OCI-M1 (cell line): ENCODE results near the gene RXRA.

ENCODE experiments used
- DNase-seq: peaks from one replicate; lab custom pipeline; 2025; lab: John Stamatoyannopoulos, UW

Gene RXRA

DNA sequence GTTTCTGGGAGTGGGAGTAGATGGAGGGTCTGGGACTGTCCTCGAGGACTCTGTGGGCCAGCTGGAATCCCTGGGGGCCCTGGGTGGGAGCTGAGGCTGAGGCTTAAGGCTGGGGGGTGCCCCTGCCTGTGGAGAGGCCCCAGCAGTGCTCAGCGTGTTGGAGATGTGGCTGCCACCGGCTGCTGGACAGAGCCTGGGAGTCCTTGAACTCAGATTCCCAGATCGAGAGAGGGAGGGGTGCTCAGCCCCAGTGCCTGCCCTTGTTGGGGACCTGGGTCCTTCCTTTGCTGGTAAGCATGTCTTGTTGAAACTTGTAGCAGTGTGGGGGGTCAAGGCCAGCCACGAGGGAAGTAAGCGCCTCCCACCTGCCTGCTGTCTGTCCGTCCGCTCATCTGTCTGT lies 10.7 kb downstream of the RXRA start:
- no peak for DNase-seq

DNA sequence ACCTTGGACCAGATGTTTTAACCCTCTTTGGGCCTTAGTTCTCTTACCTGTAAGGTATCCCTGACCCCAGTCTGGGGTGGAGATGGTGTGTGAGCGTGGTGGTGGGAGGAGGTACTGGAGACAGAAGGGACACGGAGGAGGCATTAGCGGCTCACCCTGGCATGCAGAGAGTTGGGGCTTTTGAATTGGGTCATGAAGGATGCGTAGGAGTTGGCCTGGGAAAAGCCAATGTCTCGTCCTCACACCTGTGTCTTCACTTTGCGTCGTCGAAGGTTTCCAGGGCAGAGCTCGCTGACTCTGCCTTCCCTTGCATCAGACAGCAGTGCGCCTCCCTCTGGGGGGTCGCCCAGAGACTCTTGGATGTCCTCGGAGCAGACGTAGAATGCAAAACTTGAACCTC lies 11.2 kb downstream of the RXRA start:
- no peak for DNase-seq

DNA sequence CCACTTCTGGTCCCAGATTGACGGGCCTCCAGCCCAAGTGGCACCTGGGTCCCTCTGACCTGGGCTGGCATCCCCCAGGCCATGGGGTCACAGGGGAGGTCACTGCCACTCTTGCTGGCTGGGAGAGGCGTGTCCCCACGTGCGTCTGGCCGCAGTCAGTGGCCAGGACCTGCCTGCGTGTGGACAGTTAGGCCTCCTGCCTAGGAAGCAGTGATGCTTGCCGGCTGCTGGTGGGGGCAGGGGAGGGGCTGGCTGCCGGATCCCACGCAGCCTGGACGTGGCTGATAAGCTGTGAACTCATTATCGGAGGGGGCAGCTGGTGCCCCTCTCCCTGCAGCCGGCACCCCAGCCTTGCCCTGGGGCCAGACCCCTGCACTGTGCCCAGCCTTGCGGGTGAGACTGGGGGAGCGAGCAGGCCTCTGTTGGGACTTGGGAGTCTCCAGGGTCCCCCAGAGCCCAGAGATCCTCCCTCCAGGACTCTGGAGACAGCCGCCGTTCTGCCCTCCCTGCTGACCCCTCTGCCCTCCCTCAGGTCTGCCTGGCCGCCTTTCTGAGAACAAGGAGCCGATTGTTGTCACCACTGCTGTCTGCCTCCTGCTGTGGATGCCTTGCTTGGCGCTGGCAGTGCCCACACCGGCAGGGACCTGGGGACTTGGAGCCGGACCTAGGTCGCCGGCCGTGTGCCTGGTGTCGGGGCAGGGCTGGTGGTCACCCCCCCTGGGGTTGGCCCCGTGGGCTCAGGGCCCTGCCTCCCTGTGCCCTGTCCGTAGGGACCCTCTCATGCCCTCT lies 12.3 kb downstream of the RXRA start:
- DNase-seq: peak; percentile 93

DNA sequence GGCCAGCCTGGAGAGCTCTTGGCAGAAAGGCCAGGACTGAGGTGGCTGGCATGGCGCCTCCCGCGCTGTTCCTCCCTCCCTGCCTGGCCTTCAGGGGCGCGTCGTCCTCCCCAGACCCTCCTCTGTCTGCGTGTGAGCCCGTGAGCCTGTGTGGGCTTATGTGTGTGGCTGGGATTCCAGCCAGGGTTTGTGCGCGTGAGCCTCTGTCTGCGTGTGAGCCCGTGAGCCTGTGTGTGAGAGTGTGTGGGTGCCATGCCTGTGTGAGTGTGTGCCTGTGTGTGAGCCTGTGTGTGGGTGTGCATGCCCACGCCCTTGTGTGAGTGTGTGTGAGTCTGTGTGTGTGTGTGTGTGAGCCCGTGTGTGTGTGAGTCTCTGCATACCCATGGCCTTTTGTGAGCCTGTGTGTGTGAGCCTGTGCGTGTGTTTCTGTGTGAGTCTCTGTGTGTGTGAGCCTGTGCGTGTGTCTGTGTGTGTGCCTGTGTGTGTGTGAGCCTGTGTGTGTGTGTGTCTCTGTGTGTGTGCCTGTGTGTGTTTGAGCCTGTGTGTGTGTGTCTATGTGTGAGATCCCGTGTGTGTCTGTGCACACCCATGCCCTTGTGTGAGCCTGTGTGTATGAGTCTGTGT lies 13.0 kb downstream of the RXRA start:
- peak; percentile 57 for DNase-seq

DNA sequence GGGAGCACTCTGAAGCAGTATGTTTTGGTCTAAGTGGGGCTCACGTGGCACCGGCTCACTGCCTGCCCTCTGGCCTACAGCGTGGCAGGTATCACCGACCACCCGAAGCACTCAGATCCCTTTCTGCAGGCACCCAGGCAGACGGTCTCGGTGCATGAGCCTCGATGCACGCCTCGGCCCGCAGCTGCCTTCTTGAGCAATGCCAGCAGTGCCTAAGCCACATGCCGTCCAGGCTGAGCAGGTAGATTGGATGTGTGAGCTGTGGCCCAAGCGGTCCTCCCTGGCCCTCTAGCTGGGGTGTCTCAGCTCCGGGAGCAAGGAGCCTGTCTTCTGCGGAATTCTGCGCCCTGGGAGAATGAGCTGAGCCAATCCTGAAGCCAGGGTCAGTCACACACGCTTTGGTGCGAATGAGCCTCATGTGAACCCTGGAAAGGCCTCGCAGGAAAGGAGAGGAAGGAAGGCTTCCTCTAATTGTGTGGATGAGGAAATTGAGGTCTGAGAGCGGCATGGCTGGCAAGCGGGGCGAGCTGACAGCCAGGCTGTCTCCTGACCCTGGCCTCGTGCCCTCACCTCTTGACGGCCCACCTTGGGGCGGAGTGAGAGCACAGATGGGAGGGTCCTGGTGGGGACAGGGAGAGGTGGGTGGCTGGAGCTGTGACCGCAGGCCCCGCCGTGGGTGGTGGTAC lies 14.4 kb downstream of the RXRA start:
- DNase-seq: no peak

DNA sequence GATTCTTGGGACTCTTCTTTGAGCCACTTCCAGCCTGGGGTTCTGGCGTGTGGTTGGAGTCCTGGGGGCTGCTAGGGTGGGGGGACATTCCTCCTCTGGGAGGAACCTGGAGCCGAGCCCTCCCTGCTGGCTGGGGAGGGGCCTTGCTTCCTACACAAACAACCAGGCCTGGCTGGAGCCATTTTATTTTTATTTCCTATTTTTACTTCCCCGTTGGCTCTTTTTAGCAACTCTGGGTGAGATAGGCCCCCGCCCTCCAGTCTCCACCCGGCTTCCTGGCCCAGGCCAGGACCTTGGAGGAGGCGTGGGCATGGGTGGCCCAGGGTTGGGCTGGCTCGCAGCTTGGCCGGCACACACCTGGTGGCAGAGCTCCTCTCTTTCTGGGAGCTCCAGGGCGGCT lies 15.1 kb downstream of the RXRA start:
- DNase-seq: peak; percentile 23

DNA sequence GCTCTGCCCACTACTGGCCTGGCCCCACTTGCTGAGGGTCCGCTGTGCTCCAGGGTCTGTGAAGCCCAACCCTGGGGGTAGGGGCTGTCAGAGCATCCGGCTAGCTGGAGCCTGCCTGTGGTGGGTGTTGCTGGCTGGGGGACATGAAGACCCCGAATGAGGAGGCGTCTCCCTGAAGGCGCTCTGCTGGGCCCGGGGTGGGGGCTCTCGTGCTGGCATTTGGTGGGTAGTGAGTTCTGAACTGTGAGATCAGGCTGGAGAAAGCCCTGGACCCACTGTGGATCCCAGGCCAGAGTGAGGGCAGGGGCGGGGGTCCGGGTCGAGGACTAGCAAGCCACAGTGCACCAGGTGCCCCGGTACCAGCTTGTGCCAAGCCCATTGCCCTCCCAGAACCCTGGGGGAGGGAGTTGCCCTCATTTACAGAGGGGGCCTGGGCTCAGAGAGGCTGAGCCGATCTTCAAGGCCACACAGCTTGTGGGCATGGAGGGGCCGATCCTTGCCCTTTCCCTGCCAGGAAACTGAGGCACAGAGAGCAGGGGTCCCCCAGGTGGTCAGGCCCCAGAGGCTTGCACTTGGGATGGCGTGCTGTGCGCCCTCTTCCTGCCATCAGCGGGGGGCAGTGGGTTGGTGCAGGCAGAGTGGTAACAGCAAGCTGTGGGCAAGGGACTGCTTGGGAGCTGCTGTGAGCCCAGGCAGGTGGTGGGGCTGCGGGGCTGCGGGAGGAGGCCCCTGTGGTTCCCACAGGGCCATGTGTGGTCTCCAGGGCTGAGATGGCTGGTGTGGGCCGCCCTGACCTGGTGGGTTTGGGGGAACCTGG lies 15.9 kb downstream of the RXRA start:
- DNase-seq: no peak

DNA sequence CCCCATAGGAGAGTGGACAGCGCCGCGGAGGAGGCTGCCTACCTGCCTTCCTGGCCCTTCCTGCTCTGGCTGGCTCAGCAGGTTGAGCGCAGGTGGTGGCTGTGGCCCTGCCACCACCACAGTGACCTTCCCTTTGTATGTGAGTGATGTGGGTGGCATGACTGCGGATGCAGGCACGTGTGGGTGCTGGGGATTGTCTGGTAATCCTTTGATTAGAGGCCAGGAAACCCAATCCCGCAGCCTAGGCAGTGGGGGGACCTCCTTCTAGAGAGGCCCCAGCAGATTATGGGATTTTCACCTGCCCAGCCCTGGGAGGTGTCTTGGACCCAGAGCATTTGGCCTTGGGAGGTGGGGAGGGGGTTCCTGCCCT lies 16.5 kb downstream of the RXRA start:
- no peak for DNase-seq

DNA sequence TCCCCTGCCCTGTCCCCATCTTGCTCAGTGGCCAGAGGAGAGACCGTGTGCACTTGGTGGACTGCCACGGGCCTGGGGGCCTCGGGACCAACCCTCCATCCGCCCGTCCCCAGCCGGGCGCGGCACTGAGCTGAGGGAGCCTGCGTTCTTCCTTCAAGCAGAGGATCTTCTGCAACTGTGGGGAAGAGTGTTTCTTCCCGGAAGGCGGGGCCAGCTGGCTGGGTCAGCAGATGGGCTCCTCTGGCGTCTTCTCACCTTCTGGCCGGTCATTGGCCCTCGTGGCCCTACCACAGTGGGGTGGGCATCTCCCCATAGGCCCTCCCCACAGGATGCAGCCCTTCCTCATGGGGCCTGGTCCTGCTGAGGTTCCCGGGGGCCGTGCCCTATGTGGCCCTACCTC lies 17.4 kb downstream of the RXRA start:
- DNase-seq: no peak

DNA sequence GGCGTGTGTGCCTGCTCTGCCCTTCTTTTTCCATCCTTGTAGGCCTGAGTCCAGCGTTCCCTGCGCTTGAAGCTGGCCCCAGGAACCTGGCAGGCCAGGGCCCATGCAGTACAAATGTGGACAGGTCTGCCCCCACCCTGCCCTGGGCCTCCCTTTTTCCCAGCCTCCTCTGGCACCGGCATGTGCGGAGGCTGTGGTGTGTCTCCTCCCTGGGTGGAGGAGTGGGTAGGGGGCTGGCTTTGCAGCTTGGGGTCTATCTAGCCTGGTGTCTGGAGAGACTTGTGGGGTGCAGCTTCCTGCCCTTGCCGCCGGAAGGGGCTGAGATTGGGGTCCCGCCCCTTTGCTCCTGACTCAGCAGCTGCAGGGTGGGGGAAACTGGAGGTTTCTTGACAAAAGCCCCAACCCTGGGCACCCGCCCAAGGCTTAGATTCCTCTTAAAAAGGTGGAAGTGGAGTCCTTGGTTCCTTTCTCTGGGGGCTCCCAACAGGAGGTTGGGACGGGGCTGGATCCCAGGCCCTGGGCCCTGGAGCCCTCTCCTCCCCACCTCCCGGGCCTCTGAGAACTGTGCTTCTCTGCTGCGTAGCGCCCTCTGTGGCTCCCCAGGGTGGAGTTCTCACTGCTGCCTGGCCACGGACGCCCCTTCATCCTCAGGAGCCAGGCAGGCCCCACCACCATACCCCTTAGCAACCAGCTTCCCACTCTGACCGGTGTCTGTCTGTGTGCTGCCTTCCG lies 18.0 kb downstream of the RXRA start:
- DNase-seq: no peak

DNA sequence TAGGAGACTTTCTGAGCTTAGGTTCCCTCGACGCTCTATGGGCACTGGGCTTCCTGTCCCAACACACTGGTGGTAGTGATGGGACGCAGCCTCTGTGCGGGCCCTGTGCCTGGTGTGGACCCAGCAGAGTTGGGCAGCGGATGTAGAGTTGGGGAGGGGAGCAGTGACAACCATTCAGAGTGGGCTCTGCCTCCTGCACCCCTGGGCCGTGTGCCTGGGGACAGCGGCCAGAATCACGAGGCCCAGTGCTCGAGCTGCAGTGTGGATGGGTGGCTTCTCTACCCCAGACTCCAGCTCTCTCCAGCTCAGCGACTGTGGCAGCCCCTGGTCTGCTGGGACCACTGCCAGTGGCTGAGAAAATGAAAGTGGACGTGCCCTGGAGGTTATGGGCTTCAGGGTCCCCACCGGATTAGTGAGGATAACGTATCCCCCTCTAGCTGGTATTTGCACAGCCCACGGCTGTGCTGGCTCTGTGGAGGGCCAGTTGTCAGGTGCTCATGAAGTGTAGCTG lies 18.6 kb downstream of the RXRA start:
- no peak for DNase-seq

DNA sequence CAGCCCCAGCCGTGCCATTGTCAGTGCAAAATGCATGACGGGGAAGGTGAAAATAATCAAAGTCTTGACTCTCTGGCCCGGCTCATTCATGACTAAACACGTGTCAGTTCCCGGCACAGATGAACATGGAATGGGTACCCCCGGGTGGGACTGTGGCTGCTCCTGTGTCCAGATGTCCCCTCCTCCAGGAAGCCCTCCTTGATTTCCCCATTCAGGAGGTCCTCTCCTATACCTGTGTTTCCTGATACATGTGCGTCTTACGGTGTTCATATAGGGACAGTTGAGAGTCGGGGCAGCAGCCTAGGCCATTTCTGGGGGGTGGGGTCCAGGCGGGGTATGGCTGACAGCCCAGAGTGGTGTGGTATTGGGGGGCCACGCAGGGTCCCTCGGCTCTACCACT lies 19.5 kb downstream of the RXRA start:
- no peak for DNase-seq

DNA sequence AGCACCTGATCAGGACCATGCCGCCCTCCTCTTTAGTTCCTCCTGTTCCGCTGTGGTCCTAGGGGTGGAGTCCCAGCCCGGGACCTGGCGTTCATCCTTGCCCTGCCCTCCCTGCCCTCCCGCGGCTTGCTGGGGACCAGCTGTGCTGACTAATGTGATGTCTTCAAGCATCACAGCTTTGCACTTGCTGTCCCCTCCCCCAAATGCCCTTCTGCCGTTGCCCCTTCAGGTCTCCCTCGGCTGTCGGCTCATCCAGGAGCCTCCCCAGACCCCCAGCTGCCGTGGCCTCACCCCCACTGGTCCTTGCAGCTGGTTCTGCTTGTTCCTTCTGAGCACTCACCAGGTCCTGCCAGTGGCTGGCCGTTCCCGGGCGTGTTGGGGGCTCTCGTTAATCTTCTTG lies 19.9 kb downstream of the RXRA start:
- DNase-seq: no peak

DNA sequence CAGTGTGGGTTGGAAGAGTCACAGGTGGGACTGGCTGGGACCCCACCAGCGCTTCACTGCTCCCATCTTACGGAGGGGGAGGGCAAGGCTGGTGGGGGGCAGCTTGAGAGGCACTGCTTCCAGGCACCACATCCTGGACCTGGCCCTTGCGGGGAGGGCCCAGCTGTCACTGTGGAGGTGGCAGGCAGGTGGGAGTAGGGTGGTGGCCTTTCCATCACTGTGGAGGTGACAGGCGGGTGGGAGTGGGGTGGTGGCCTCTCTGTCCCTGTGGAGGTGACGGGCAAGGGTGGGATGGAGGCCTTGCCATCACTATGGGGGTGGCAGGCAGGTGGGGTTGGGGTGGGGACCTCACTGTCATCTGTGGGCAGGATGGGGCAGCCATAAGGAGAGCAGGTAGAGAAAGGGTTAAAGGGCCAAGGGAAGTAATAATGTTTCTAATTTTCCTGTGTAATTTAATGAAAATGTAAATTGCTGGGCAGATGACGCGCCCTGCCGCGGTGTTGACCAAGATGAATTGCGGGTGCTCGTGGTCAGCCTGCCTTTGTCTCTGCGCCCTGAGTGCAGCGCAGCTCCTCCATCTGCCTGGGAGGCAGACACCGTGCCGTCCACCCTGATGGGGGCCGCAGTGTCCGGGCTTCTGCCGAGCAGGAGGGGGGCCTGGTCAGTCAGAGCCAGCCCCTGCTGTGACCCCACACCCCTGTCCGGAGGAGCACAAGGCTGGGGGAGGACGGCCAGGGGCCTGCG lies 20.8 kb downstream of the RXRA start:
- no peak for DNase-seq

DNA sequence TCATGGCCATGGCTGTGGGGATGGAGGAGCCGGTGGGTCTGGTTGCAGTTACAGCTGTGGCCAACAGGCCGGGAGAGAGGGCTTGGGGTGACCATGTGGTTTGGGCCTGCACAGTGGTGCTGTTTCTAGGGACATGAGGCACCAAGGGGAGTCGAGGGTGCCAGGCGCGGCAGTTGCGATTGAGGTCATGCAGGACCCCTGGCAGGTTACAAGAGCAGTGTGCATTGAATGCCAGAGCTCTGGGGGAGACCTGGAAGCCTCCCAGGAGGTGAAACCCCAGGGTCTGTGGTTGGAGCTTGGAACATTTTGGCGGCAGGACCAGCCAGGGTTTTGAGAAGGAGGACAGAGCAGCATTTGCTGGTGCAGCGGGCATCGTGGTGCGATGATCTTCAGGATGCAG lies 21.7 kb downstream of the RXRA start:
- no peak for DNase-seq

DNA sequence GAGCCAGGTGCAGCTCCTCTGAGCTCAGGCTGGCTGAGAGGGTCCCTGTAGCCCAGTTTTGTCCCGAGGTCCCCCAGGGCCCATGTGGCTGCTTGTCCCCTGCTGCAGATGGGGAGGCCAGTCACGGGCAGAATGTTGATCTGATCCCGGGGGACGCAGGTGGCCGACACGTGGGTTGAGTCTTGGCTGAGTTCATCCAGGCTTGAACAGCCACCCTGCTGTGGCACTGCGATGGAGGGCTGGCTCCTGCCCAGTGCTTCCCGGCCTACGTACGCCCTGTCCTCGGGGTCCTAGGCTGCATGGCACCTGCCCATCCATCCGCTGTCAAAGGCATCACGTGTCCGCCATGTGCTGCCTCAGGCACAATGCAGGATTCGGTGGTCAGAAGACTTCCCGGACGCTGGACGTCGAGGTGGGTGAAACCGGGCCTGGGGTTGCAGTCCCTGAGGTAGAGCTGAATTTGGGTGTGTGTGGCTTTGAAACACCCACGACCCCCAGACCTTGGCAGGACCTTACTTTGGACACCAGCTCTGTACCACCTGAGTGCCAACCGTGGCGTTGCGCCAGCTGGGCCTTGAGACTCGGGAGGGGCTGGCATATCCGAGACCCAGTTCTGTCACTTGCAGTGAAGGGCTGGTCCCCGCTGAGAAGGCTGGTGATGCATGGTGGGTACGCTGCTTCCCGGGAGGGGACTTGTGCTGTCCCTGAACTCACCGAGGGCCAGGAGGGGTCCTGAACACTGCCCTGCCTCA lies 22.3 kb downstream of the RXRA start:
- DNase-seq: no peak

DNA sequence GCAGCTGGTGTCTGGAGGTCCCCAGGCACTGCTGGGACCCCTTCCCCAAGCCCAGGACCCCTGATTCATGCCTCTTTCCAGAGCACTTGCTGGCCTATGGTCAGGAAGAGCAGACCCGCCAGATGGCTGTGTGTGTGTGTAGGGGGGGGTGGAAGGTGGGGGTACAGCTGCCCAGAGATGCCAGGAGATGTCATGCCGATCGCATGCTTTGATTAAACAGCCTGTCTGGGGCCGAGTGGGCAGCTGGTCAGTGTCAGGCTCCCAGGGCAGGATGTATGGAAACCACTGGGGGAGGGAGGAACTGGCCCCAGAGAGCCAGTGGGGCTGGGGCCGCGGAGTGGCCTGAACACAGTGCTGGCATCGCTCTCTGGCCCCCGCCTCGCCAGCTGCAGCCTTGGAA lies 23.7 kb downstream of the RXRA start:
- no peak for DNase-seq

DNA sequence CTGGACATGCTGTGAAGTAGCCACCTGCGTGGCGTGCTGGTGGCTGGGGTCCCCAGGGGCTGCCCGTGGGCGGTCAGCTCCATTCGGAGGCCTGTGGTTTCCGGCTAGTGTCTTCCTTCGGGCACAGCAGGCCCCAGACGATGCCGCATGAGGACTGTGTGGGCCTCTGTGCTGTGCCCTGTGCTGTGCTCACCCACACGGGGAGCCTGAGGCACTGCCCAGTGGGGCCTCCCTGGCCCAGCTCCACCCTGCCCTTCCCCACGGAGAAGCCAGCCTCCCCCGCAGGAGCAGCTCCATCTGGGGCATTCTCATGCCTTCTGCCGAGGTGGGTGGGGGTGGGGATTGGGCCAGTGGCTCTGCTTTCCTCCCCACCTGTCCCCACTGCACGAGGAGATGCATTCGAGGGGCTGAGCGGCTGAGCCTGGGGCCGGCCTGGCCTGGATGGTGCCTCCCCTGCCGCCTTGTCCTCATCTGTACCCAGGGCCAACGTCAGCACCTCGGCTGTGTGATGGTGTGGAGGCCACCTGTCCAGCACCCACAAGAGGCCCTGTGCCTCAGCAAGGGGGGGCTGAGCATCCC lies 24.2 kb downstream of the RXRA start:
- DNase-seq: no peak

DNA sequence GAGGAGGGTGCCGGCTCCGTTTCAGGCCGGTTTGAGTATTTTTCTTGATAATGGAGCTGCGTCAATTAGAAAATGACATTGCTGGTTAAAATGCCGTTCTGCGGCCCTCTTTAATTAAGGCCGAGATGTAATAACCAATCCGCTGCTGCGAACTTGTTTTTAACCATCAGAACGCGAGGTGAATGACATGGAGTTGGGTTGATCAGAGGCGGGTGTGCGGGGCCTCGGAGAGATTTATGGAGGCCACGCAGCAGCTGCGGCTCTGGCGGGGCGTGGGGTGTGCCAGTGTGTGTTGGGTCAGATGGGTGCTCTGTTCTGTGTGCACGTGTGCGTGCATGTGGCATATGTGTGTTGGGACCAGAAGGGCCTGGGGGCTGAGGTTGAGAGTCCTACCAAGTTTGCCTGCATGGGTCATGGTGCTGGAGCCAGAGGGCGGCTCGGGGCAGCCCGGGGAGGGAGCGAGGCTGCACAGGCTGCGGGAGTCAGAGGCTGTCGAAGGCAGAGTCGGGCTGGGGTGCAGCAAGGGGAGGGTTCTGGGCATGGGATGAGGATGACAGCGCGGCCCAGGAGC lies 25.4 kb downstream of the RXRA start:
- no peak for DNase-seq
